PFSK-1 (cell line): Measurements from ENCODE around the gene VAV2.
A peak's percentile ranks its signal among the peaks of the same experiment; 100 is the strongest.

Experiments used
- FOXP2 ChIP-seq: optimal IDR thresholded peaks from 2 replicates; pipeline ENCODE3; 2011; ENCODE audit warnings: borderline replicate concordance, control low read depth, inconsistent platforms; ENCODE audit not compliant: insufficient read depth; ENCODE audit errors: extremely low read length, extremely low read depth
- POLR2AphosphoS5 ChIP-seq: IDR thresholded peaks from 2 replicates; pipeline ENCODE4 v1.6.1; 2012; ENCODE audit warnings: low read depth, mild to moderate bottlenecking, control low read depth, low read length, moderate library complexity
- REST ChIP-seq, 2 experiments: IDR thresholded peaks; 2 replicates each; pipeline versions ENCODE4 v1.6.1 to v1.8.0; 2011 to 2012; ENCODE audit warnings: low read depth in 2 of 2, low read length in 2 of 2, control low read depth in 1 of 2, inconsistent platforms in 1 of 2, mild to moderate bottlenecking in 1 of 2, moderate library complexity in 1 of 2; ENCODE audit not compliant: insufficient read depth in 1 of 2
- SIN3A ChIP-seq: IDR thresholded peaks from 2 replicates; pipeline ENCODE4 v1.6.1; 2012; ENCODE audit warnings: mild to moderate bottlenecking, low read length, moderate library complexity, borderline replicate concordance; ENCODE audit not compliant: insufficient read depth
- TAF1 ChIP-seq: IDR thresholded peaks from 2 replicates; pipeline ENCODE4 v1.6.1; 2012; ENCODE audit warnings: low read length, control low read depth, borderline replicate concordance; ENCODE audit not compliant: insufficient read depth

Gene VAV2

DNA sequence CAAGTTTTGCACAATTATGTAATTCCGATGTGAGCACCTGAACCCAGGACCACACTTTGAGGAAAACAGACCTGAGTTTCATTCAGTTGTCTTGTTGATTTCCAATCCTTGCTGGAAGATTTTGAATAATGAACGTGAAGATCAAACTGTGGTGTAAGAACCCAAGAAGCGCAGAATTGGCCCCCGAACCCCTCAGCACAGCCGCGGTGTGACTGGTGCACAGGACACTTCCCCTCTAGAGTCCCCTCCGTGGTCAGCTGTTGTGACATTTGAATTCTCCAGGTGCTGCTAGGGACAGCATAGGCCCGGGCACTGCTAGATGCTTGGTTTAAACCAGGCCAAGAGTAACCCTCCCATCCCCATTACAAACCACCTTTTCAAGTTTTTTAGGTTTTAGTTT is 34.9 kb upstream of the VAV2 start:
- no peak for TF ChIP-seq REST (IDR thresholded peaks at IDR 0.05; ENCODE audit: insufficient read depth in 1 of 2, low read depth in 2 of 2, low read length in 2 of 2)
- TF ChIP-seq SIN3A = no peak
- no peak for TF ChIP-seq TAF1
- no peak for TF ChIP-seq FOXP2
- no peak for TF ChIP-seq POLR2AphosphoS5

GRCh38 chr9:134026581-134026980 is 34.5 kb upstream of the VAV2 start:
- TF ChIP-seq FOXP2 (no peak), REST (IDR thresholded peaks at IDR 0.05; ENCODE audit: insufficient read depth in 1 of 2, low read depth in 2 of 2, low read length in 2 of 2) (no peak), POLR2AphosphoS5 (no peak), TAF1 (no peak), SIN3A (no peak)

DNA sequence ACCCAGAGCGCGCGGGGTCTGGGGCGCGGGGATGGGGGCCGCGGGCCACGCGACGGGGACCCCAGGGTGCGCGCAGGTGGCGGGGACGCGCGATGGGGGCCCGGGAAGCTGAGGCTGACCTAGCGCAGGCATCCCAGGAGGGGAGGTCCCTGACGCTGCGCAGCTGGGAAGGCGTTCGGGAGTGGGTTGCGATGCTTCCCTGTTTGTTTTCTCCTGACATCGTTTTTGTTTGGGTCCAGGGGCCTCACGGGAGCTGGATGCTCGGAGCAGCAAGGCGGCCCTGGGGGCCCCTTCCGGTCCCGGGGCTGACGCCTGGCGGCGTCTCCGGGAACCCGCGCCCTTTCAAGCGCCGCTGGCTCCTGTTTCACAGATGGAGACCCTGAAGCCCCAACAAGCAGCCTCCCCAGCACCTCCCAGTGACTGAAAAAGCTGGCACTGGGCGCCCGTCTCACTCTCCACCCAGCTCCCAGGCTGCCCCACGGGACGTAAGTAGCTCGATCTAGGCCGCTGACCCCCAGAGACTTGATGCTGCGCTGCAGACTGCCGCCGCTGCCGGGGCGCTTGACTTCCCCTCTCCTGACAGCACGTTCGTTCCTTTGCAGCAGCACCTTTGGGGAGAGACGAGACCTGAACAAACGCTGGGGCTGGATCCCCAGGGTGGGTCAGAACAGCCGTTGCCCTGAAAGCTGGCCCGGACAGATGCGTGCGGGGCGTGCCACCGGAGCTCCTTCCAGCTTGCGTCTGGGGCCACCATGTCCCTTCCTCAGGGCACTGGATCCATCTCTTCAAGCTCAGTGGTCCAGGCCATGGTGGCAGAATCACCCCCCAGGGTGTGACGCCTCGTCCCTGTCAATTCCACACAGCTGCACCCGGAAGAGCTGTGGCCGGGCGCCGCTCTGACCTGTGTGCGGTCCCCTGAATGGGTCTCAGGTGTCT is 33.8 kb upstream of the VAV2 start:
- TF ChIP-seq TAF1 (no peak), REST (IDR thresholded peaks at IDR 0.05; ENCODE audit: insufficient read depth in 1 of 2, low read depth in 2 of 2, low read length in 2 of 2) (no peak), POLR2AphosphoS5 (no peak), FOXP2 (no peak), SIN3A (no peak)

GRCh38 chr9:134024828-134025605 is 32.9 kb upstream of the VAV2 start, which contains the start of gene BRD3OS:
BRD3OS (plus strand) TSS chr9:134025481; CDS start chr9:134026748, 1,267 bp downstream.
- no peak for TF ChIP-seq POLR2AphosphoS5
- peak; percentile 94 for TF ChIP-seq FOXP2

- TF ChIP-seq TAF1 (no peak), FOXP2 (no peak), SIN3A (no peak), POLR2AphosphoS5 (no peak), REST (IDR thresholded peaks at IDR 0.05; ENCODE audit: insufficient read depth in 1 of 2, low read depth in 2 of 2, low read length in 2 of 2) (no peak)
Measured at GRCh38 chr9:134024214-134024792, 32.2 kb upstream of the VAV2 start.
